Fibroblast of gingiva (primary cell): ENCODE results near the gene FBXO46.
A peak's percentile ranks its signal among the peaks of the same experiment; 100 is the strongest.
"Not testable (repeated sequence)": the region's sequence is repeated elsewhere in the genome, so short reads cannot be mapped to it uniquely, and the experiment has no call there.

Experiments
- DNase-seq: peaks from one replicate; pipeline ENCODE4 v3.0.0-alpha.2; 2011; ENCODE audit warnings: low read depth

The FBXO46 gene

DNA sequence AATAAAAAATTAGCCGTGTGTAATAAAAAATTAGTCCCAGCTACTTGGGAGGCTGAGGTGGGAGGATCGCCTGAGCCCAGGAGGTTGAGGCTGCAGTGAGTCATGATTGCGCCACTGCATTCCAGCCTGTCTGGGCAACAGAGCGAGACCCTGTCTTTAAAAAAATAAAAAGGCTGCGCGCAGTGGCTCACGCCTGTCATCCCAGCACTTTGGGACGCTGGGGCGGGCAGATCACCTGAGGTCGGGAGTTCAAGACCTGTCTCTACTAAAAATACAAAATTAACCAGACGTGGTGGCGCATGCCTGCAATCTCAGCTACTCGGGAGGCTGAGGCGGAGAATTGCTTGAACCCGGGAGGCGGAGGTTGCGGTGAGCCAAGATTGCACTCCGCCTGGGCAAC lies 2.0 kb downstream of the FBXO46 start:
- not testable (repeated sequence) for DNase-seq

DNA sequence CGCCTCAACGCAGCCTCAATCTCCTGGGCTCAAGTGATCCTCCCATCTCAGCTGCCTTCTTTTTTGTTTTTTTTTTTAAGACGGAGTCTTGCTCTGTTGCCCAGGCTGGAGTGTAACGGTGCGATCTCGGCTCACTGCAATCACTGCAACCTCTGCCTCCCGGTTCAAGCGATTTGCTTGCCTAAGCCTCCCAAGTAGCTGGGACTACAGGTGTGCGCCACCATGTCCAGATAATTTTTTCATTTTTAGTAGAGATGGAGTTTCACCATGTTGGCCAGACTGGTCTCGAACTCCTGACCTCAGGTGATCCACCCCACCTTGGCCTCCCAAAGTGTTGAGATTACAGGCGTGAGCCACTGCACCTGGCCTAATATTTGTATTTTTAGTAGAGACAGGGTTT lies 10.6 kb downstream of the FBXO46 start:
- not testable (repeated sequence) for DNase-seq

DNA sequence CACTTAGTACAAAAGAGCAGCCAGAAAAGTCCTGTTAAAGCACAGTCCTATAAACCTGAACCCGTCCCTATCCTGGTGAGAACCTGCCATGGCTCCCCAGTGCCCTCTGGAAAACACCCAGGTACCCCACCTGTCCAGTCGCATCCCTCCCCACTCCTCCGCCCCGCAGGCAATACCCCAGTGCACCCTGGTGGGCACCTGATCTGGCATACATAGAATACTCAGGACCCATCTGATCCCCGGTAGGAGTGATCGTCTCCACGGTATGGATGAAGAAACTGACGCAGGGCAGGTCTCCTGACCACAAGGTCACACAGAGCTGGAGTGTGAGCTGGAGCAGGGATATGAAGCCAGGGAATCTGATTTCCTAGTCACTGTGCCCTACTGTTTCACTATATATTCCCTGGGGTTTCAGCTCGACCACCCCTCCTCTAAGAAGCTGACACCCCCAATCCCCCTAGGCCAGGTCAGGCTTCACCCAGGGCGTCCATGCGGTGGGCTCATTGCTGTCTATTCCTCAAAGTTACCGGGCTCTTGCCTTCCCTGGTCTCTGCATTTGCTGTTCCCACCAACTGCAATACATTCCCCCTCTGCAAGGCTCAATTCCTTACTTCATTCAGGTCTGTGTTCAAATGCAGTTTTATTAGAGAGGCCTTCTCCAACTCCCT lies 12.6 kb downstream of the FBXO46 start:
- DNase-seq = no peak

DNA sequence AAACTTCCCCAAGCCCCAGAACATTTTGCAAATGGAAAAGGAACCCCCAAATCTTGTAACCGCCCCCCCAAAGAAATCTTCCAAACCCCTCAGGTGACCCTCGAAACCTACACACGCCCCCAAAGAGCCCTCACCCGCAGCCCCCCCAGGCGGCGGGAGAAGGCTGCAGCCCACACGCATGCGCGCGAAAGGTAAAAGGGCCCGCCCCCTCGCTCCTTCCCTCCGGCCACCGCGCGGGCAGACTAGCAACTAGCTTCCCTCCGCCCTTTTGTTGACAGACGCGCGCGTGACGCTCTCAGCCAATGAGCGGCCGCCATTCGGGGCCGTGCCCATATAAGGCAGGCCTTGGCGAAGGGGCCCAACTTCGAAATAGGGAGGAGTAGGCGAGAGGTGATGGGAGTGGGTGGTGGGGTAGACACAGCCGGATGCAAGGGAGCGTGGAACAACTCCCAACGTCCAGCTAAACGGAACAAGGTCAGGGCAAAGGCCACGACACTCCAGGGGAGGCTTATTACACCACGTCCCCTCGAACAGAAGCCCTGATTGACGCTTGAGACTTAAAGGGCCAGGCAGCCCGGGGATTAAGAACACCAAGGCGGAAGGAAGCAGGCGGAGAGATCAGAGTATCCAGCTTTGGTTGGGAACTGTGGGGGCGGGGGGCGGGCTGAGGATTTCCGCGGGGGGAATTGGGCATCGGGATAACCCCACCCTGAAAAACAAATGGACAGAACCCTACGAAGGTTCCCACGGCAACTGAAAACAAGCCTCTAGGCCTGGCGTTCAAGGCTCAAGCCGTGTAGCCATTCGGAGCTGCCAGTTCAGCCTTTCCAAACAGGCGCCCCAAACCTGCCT lies 13.3 kb downstream of the FBXO46 start:
- peak; percentile 100 for DNase-seq

DNA sequence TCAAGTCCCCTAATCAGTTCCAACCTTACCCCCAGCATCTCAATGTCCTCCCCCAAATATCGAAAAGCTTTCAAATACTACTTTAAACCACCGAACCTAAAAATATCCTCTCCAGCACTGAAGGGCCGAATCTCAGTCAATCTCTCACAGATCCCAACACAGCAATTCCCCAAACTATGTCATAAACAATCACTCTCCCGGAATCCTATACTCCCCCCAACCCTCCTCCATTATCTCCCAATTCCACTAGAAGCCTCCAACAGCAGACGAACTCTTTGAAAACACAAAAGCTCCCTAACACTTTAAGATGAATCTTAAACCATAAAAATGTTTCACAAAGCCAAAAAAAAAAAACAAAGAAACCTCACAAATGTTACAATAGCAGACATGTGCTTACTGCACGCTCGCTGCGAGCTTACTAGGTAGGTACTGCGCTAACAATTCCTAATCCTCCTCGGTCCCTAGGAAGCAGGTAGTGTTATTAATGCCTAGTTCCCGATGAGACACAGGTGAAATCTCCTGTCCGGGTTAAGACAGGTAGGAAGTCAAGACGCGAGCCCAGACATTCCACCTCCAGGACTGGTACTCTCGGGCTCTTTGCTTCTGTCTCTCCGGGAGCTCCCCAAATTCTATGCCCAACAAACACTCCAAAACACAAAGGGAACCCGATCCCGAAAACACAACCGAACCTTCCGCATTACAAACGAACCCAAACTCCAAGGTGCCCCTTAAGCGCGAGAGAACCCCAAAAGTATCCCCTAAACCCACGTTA lies 14.2 kb downstream of the FBXO46 start:
- no peak for DNase-seq

DNA sequence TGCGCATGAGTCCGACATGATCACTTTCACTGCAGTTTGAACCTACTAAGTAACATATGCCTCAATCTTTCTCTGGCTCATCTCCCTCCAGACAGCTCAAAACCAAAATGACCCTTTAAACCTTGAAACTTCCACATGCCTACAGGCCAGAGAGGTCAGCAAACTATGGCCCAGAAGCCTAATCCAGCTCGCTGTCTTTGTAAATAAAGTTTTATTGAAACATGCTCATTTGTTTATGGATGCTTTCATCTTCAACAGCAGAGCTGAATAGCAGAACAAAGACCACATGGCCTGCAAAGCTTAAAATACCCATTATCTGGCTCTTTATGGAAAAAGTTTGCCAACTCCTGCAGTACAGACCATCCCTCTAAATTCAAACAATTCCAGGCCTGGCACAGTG lies 15.6 kb downstream of the FBXO46 start:
- DNase-seq = no peak

DNA sequence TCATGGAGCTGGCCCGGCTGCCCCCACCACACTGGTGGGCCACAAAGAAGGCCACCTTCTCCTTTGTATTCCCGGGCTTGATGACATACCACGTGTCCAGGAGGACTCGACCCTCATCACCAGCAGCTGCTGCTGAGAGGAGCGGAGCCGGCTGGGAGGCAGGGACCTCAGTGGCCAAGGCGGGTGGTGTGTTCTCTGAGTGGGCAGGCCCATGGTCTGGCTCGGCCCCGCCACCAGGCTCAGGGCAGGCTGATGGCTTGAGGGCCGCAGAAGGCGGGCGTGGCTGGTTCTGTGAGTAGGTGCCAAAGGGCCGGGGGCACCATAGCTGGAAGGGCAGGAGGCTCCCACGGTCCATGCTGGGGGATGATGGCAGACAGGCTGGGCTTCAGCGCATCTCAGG lies 17.6 kb downstream of the FBXO46 start:
- DNase-seq = no peak

DNA sequence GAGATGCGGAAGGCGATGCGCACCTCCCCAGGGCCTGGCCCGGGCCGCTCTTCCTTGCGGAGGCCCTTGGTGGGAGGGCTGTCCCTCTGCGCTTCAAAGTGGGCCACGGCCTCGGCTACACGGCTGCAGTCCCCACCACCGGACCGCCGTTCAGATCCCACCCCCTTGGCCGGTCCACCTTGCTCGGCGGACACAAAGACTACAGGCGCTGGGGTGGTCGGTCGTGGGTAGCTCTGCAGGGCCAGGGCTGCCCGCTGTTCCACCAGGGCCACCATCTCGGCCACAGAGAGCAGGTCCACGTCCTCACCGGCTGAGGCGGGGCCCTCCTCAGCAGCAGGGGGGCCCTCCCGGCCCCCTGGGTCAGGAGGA lies 18.0 kb downstream of the FBXO46 start:
- no peak for DNase-seq

DNA sequence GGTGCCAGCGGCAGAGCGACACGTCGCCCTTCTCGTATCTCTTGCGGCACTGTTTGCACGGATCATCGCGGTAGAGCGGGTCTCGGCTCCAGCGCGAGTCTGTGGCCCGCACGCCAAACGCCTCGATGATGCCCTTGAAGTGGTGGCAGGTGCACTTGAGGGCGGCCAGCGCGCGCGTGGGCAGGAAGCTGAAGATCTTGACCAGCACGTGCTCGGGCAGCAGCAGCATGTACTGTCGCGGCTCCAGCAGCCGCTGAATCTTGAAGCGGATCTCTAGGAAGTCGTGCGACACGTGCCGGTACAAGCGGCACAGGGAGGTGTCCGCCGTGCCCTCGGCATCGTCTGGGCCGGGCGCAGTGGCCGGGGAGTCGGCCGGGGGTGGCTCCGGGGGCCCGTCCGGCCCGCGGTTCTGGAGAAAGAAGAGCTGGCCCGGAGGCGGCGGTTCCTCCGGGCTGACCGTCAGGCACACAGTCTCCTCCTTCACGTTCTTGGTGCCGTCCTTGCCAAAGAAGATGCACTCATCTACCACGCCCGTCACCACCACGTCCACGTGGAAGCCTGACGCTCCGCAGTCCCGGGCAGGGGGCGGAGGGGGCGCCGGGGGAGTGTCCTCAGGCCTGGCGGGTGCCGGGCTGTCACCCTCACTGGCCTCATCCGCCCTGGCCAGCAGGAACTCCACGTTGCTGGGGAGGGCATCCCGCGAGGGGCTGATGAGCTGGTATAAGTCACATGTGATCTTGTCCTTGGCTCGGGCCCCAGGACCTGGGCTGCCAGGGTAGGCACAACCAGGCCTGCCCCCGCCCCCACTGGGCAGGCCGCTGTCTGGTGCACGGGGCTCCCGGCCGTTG lies 18.6 kb downstream of the FBXO46 start:
- no peak for DNase-seq

DNA sequence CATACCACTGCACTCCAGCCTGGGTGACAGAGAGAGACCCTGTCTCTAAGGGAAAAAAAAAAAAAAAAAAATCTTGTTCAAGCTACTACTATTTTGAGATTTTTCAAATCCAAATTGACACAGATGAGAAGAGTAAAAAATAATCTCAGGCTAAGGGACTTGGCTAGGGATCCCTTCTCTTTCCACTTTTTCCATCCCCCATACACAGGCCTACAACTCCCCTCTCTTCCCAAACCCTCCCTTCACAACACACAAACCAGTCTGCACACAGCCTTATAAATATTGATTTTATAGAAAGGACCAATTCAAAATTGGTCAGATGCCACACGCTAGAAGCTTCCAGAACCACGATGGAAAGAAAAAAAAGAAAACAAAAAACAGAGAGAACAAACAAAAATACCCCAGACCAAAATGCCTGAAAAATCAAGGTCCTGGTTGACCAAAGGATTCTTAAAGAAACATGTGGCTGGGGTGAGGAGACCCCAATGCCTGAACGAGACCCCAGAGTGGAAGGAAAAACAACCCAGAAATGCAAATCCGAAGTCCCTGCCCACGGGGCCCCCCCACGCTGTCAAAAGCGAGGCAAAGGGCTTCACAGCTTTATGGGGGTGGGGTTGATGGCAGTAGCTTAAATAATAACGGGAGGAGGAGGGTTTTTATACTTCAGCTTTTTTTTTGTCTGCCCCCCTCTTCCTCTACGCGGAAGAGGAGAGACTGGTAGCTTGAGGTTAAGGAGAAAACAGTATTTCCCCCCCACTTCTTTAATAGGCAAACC lies 20.2 kb downstream of the FBXO46 start:
- DNase-seq = no peak

DNA sequence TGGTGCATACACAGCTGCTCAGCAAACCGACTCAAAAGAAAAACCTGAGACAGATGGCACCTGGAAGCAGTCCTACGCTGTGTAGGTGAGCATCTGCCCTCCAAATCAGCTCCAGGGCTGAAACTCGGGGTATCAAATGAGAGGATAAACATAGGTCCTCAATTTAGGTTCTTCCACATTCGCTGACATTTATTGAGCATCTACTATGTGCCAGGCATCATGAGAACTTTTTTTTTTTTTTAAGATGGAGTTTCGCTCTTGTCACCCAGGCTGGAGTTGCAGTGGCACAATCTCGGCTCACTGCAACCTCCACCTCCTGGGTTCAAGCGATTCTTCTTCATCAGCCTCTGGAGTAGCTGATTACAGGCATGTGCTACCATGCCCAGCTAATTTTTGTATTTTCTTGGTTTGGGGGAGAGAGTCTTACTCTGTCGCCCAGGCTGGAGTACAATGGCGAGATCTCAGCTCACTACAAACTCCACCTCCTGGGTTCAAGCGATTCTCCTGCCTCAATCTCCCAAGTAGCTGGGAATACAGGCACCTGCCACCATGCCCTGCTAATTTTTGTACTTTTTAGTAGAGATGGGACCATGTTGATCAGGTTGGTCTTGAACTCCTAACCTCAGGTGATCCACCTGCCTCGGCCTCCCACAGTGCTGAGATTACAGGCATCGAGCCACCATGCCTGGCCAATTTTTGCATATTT lies 24.8 kb downstream of the FBXO46 start:
- no peak for DNase-seq

DNA sequence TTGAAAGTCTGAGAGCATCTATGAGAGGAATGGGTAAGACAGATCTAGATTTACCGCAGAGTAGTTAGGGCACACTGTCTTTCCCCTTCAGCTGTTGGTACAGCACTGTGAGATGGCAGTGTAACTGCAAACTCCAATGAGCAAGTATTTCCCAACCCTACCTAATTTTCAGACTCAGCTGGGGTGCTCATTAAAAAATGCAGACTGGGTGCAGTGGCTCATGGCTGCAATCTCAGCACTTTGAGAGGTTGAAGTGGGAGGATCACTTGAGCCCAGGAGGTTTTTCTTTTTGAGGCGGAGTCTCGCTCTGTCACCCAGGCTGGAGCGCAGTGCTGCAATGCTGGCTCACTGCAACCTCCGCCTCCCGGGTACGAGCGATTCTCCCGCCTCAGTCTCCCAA lies 25.6 kb downstream of the FBXO46 start:
- no peak for DNase-seq

DNA sequence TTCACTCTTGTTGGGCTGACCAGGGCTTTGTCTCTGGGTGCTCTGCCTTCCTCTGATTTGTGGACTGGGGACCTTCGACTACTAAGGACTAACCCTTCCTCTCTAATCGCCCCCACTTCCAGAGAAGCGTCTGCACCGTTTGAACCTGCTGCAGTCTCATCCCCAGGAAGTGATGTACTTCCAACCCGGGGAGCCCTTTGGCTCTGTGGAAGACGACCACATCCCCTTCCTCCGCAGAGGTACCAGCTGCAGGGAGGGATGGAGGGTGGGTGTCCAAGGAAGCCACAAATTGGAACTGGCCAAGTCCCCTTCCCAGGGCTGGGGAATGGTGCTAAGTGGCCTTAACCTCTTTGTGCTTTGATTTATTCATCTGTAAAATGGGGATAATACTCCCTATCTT lies 29.0 kb downstream of the FBXO46 start:
- DNase-seq = no peak

DNA sequence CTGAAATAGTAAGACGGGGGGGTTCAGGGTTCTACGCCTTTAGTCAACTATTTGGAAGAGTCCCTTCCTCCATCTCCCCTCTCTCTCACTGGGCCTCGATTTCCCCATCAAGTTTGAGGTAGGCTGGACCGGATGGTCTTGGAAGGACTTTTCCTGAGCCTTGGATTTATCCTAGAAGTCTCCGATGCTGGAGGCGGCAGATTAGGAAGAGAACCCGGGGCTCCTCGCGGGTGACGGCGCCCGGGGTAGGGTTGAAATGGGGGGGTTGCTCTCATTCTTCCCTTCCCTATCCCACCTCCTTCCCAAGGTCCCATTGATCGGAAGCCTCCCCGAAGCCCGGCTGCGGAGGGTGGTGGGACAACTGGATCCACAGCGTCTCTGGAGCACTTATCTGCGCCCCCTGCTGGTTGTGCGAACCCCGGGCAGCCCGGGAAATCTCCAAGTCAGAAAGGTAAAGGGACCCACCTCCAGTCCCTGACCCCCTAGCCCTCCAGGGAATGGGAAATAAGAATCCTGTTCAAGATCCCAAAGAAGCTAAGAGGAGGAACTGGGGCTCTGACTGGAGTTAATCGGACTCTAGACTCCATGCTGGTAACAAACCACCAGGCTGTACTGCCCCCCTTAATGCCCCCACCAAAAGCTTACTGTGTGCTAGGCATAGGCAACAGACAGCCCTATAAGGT lies 37.4 kb downstream of the FBXO46 start:
- DNase-seq = peak; percentile 60

DNA sequence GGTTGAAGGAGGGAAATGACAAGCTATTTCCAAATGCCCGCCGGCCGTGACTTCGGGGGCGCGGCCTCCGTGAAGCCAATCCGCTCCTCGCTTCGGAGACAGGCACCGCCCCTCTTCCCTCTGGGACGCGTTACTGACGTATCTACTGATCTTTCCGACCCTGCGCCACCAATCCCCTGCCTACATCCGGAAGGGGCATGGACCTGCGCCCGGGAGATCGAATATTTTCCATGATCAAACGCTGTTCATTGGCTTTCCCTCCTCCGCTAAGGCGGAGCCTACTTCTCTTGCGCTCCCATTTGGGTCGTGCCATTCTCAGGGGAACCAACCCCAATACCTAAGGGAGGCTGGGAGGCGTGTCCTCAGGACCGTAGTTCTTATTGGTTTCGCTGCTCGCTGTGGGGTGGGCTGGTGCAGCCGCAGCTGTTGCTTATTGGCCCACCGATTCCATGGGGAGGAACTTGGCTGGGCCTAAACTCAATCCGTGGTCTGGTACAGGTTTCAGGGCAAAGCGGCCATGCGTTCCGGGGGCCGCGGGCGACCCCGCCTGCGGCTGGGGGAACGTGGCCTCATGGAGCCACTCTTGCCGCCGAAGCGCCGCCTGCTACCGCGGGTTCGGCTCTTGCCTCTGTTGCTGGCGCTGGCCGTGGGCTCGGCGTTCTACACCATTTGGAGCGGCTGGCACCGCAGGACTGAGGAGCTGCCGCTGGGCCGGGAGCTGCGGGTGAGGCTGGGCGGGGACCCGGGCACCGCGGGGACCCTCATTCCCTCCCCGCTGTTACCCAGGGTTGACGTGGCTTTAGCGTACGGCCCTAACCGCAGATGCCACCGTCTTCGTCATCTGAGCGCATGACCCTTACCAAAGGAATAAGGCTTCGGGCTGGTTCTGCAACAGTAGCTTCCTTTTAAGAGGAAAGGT lies 38.2 kb downstream of the FBXO46 start, which contains the start of gene QPCTL:
Gene QPCTL (plus strand): TSS at position 480 of the 919 bp plus-strand sequence. CDS start 38 bp downstream, at position 518.
- peak; percentile 100 for DNase-seq

DNA sequence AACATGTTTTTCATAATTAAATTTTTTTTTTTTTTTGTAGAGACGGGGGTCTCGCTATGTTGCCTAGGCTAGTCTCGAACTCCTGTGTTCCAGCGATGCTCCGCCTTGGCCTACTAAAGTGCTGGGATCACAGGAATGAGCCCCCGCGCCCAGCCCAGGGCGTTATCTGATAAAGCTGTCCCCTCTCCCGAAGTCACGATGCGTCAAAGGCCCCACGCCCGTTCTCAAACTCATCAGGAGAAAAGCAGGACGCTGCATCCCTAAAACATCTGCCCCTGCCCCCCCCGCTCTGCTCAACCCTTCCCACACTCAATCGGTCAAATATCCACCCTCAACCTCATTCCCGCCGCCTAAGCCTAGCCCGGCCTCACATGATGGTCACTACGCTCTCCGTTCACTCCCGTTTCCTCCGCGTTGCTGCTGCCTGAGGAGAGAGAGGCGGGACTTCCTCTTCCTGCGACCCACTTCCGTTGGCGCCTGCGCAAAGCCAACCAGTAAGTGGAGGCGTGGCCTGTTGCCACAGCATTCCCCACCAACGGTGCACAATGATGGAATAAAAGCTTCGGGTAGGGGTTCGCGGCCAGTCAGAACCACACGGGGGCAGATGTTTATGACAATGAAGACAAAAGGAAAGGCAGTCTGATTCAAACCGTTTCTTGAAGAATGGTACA lies 39.0 kb downstream of the FBXO46 start, which contains the start of gene SNRPD2:
Gene SNRPD2 (minus strand): TSS at position 438 of the 671 bp plus-strand sequence. CDS start 65 bp downstream, at position 373.
- peak; percentile 94 for DNase-seq

DNA sequence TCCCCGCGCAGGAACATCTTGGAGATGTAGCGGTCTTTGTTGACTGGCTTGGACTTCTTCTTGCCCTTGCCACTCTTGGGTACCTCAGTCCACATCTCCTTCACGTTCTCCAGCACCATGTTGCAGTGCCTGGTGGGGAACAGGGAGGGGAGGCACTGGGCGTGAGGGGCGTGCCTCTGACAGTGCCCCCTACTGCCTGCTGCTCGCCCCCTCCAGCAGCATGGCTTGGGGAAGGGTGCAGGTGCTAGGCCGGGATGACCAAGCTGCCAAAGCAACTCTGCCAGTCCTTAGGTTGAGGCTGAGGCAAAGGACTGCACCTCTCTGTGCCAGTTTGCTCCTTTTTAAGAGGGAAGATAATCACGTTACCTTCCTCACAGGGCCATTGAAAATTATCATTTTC lies 43.1 kb downstream of the FBXO46 start:
- no peak for DNase-seq

DNA sequence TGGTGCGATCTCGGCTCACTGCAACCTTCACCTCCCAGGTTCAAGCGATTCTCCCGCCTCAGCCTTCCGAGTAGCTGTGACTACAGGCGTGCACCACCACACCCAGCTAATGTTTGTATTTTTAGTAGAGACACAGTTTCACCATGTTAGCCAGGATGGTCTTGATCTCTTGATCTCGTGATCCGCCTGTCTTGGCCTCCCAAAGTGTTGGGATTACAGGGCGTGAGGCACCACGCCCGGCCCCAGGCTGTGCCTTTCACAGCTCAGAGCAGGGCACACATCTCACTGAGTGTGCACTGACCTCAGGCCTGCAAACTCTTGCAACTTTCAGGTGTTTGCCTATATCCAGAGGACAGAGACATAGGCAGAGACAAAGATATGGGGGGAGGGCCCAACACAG lies 45.7 kb downstream of the FBXO46 start:
- not testable (repeated sequence) for DNase-seq
